ENCODE data around the gene SLC17A7. TPM values are rescaled to one million over a fixed set of nuclear protein-coding genes. Genes with fewer than 3 reads are reported as not detected.
A peak's percentile ranks its signal among the peaks of the same experiment; 100 is the strongest.

SLC17A7 gene
- total and polyA plus RNA-seq, 9 of the 15 experiments (the other 6 are each of a cell fraction or from before 2014, with no cell fraction given): 1.1 to 15.7 (median 2.4) TPM

- TF ChIP-seq NCOA2 (IDR thresholded peaks at IDR 0.05; ENCODE audit: partially characterized antibody in 2 of 2): no peak
- no peak for TF ChIP-seq RFX7 (CRISPR knock-in tag; IDR thresholded peaks at IDR 0.05)
- 0 out of 2 replicates have a peak, but pooled peaks have one; percentile 21 for TF ChIP-seq KAT8 (IDR thresholded peaks at IDR 0.05; ENCODE audit: low read depth)
- no peak for TF ChIP-seq ZNF695 (CRISPR knock-in tag; IDR thresholded peaks at IDR 0.05)
- TF ChIP-seq HNRNPUL1 (IDR thresholded peaks at IDR 0.05; ENCODE audit: low read length): no peak
- TF ChIP-seq ZC3H4 (CRISPR knock-in tag; IDR thresholded peaks at IDR 0.05; ENCODE audit: borderline replicate concordance): no peak
- 0 out of 2 replicates have a peak, but pooled peaks have one; percentile 45 for TF ChIP-seq ZBTB5 (IDR thresholded peaks at IDR 0.05)
- TF ChIP-seq NFXL1 (CRISPR knock-in tag; IDR thresholded peaks at IDR 0.05): no peak
- no peak for TF ChIP-seq TSHZ1 (CRISPR knock-in tag; IDR thresholded peaks at IDR 0.05)
- TF ChIP-seq POLR2AphosphoS5 (IDR thresholded peaks at IDR 0.05; ENCODE audit: control insufficient read depth, insufficient read depth, low read depth, low read length): no peak
- TF ChIP-seq TFAP4 (CRISPR knock-in tag; IDR thresholded peaks at IDR 0.05; ENCODE audit: borderline replicate concordance): peak; percentile 50; the same call in 1 of the 2 replicates
- no peak for TF ChIP-seq ZNF551 (CRISPR knock-in tag; IDR thresholded peaks at IDR 0.05)
- TF ChIP-seq ZKSCAN8 (CRISPR knock-in tag; IDR thresholded peaks at IDR 0.05): no peak
- TF ChIP-seq NR2C2 (CRISPR knock-in tag; IDR thresholded peaks at IDR 0.05): no peak
- 0 out of 2 replicates have a peak, but pooled peaks have one; percentile 24 for TF ChIP-seq NR2C2 (tag; IDR thresholded peaks at IDR 0.05)
- TF ChIP-seq SMARCB1 (IDR thresholded peaks at IDR 0.05; ENCODE audit: insufficient read length, low read depth): no peak
- peak; percentile 87 for TF ChIP-seq THRB (CRISPR knock-in tag; conservative IDR thresholded peaks at IDR 0.05)
- TF ChIP-seq MCM2 (IDR thresholded peaks at IDR 0.05; ENCODE audit: low read depth): no peak
Observed at GRCh38 chr19:49391581-49392399, 49.5 kb downstream of the SLC17A7 start (continued).
